HepG2 (cell line): Measurements from ENCODE around the gene C14orf93. TPM values are rescaled to one million over a fixed set of nuclear protein-coding genes. Genes with fewer than 3 reads are reported as not detected.

Source experiments
- ELF4 ChIP-seq: sonication (generic); formaldehyde crosslinking; IDR thresholded peaks from 2 replicates; pipeline ENCODE4 v1.5.0; 2020; ENCODE audit warnings: missing genetic modification reagents, mild to moderate bottlenecking, moderate library complexity, borderline replicate concordance
- ERF ChIP-seq: IDR thresholded peaks from 2 replicates; pipeline ENCODE4 v1.6.1; 2018; ENCODE audit warnings: missing biosample characterization, missing genetic modification reagents
- FOXA1 ChIP-seq, 2 experiments: fragments of 450-650 bp in 1 of 2; sonication (generic) in 1 of 2; formaldehyde crosslinking in 1 of 2; IDR thresholded peaks; 2 replicates each; pipeline versions ENCODE4 v1.4.0 to v1.6.1; 2016 to 2020; ENCODE audit warnings: missing genetic modification reagents in 1 of 2
- GLI4 ChIP-seq: sonication (generic); formaldehyde crosslinking; IDR thresholded peaks from 2 replicates; pipeline ENCODE4 v1.5.1; 2020; ENCODE audit warnings: missing genetic modification reagents, mild to moderate bottlenecking, moderate library complexity, borderline replicate concordance
- GMEB1 ChIP-seq: sonication (generic); formaldehyde crosslinking; IDR thresholded peaks from 2 replicates; pipeline ENCODE4 v1.5.1; 2020; ENCODE audit warnings: missing genetic modification reagents, mild to moderate bottlenecking, borderline replicate concordance
- GMEB2 ChIP-seq: IDR thresholded peaks from 2 replicates; pipeline ENCODE4 v1.6.1; 2016; ENCODE audit warnings: missing biosample characterization, missing genetic modification reagents, low read depth
- KDM1A ChIP-seq: IDR thresholded peaks from 2 replicates; pipeline ENCODE4 v1.6.1; 2016; ENCODE audit warnings: missing compliant biosample characterization
- RARA ChIP-seq: IDR thresholded peaks from 2 replicates; pipeline ENCODE4 v1.6.1; 2016; ENCODE audit warnings: missing genetic modification reagents, missing compliant biosample characterization
- RELA ChIP-seq: sonication (generic); formaldehyde crosslinking; IDR thresholded peaks from 2 replicates; pipeline ENCODE4 v1.4.0; 2020; ENCODE audit warnings: missing genetic modification reagents
- RXRA ChIP-seq: sonication (generic); formaldehyde crosslinking; IDR thresholded peaks from 2 replicates; pipeline ENCODE4 v1.5.1; 2020; ENCODE audit warnings: missing genetic modification reagents
- SP5 ChIP-seq: IDR thresholded peaks from 2 replicates; pipeline ENCODE4 v1.6.1; 2016; ENCODE audit warnings: low read depth, borderline replicate concordance
- SPEN ChIP-seq: sonication (generic); formaldehyde crosslinking; IDR thresholded peaks from 2 replicates; pipeline ENCODE4 v1.5.1; 2020; ENCODE audit warnings: low read depth, mild to moderate bottlenecking, missing genetic modification reagents
- UBTF ChIP-seq: sonication (generic); formaldehyde crosslinking; IDR thresholded peaks from 2 replicates; pipeline ENCODE4 v1.4.0; 2020; ENCODE audit warnings: mild to moderate bottlenecking, missing genetic modification reagents
- ZNF276 ChIP-seq: sonication (generic); formaldehyde crosslinking; IDR thresholded peaks from 2 replicates; pipeline ENCODE4 v1.4.0; 2020; ENCODE audit warnings: mild to moderate bottlenecking, low read depth, missing genetic modification reagents
- ZNF292 ChIP-seq: sonication (generic); formaldehyde crosslinking; IDR thresholded peaks from 2 replicates; pipeline ENCODE4 v1.8.1; 2022; ENCODE audit warnings: mild to moderate bottlenecking, low read depth, missing genetic modification reagents, borderline replicate concordance
- ZNF33B ChIP-seq: sonication (generic); formaldehyde crosslinking; IDR thresholded peaks from 2 replicates; pipeline ENCODE4 v1.5.1; 2020; ENCODE audit warnings: mild to moderate bottlenecking, missing genetic modification reagents
- polyA plus RNA-seq, 8 experiments: library from polyadenylated mRNA; depleted of rRNA in 3 of 8; stranded (reverse) in 7 of 8; unstranded in 1 of 8; fragments of >200 nt; fragmentation: Illumina TruSeq in 4 of 8; extraction: Trizol in 4 of 8; gene quantifications; 2 replicates each; pipeline versions ENCODE4 v1.2.1 to v1.2.3, GENCODE V29; 2011 to 2016; ENCODE audit warnings: low read depth in 4 of 8, missing spikeins in 1 of 8, mixed read lengths in 1 of 8; ENCODE audit not compliant: insufficient read depth in 1 of 8
- total RNA-seq, 5 experiments: library from RNA; depleted of rRNA; stranded (reverse); fragments of >200 nt; fragmentation: Illumina TruSeq; extraction: Trizol; gene quantifications; 2 replicates each; pipeline ENCODE4 v1.2.3, GENCODE V29; 2016; ENCODE audit warnings: low read depth in 1 of 5

C14orf93 gene
- total and polyA plus RNA-seq, 2 of the 13 experiments (the other 11 are each of a cell fraction or from before 2014, with no cell fraction given): 11.4 to 22.5 TPM

- no peak for TF ChIP-seq FOXA1 (IDR thresholded peaks at IDR 0.05)
- peak; percentile 19; the same call in 1 of the 2 replicates for TF ChIP-seq FOXA1 (CRISPR knock-in tag; IDR thresholded peaks at IDR 0.05)
- TF ChIP-seq GMEB1: 0 out of 2 replicates have a peak, but pooled peaks have one; percentile 20
- peak; percentile 89; the same call in 1 of the 2 replicates for TF ChIP-seq GLI4 (CRISPR knock-in tag)
- peak; percentile 71 for TF ChIP-seq ZNF292 (CRISPR knock-in tag)
- TF ChIP-seq KDM1A: 0 out of 2 replicates have a peak, but pooled peaks have one; percentile 45
- TF ChIP-seq ZNF33B (CRISPR knock-in tag): peak; percentile 94; the same call in 1 of the 2 replicates
- TF ChIP-seq GMEB2: no peak
- peak; percentile 41; the same call in 1 of the 2 replicates for TF ChIP-seq ZNF276
- peak; percentile 36; the same call in 1 of the 2 replicates for TF ChIP-seq RXRA (CRISPR knock-in tag)
- peak; percentile 59 for TF ChIP-seq UBTF (CRISPR knock-in tag)
- TF ChIP-seq RELA (CRISPR knock-in tag): no peak
- TF ChIP-seq SPEN (CRISPR knock-in tag): peak; percentile 64
- 0 out of 2 replicates have a peak, but pooled peaks have one; percentile 66 for TF ChIP-seq ELF4
- 0 out of 2 replicates have a peak, but pooled peaks have one; percentile 16 for TF ChIP-seq RARA (CRISPR knock-in tag)
- 0 out of 2 replicates have a peak, but pooled peaks have one; percentile 59 for TF ChIP-seq SP5 (CRISPR knock-in tag)
- peak; percentile 22; the same call in 1 of the 2 replicates for TF ChIP-seq ERF (CRISPR knock-in tag)
- TF ChIP-seq, all 625 proteins: peak for 143
Observed at GRCh38 chr14:22978981-22979671, 30.8 kb downstream of the C14orf93 start (continued).
